H1 (cell line): ENCODE data around the gene UNC119. TPM values are rescaled to one million over a fixed set of nuclear protein-coding genes. Genes with fewer than 3 reads are reported as not detected.

ENCODE experiments used
- CTCF ChIA-PET: fragments of 300-600 bp; sonication (Branson Sonifier 250); formaldehyde crosslinking; loops from one replicate; lab custom pipeline; 2021; ENCODE audit not compliant: partially characterized antibody; lab: Charles Lee
- POLR2A ChIA-PET: fragments of 300-600 bp; sonication (Branson Sonifier 250); formaldehyde crosslinking; loops from one replicate; lab custom pipeline; 2021; ENCODE audit warnings: inconsistent platforms; ENCODE audit not compliant: partially characterized antibody; lab: Charles Lee
- DNase-seq, 2 experiments: peaks; one replicate each; pipeline versions ENCODE4 v3.0.0 to v3.0.0-alpha.2; 2010 to 2022; ENCODE audit warnings: low spot score in 2 of 2, low read depth in 1 of 2, mixed read lengths in 1 of 2
- FAIRE-seq: peaks from 2 replicates; lab custom pipeline; 2011; peaks lifted over from hg19 to GRCh38; lab: Jason Lieb, UNC
- H2AFZ ChIP-seq: 2 replicates; pipeline ENCODE4 v1.8.1; 2012; ENCODE audit warnings: low read length, inconsistent platforms
- H2AK5ac ChIP-seq: 2 replicates; pipeline ENCODE4 v1.6.1; 2013; ENCODE audit warnings: low read depth, low read length
- H2BK120ac ChIP-seq: replicated peaks from 2 replicates; pipeline ENCODE3; 2013; ENCODE audit warnings: low read depth, low read length, inconsistent platforms
- H2BK12ac ChIP-seq: 2 replicates; pipeline ENCODE4 v1.6.1; 2013; ENCODE audit warnings: low read depth, low read length
- H2BK15ac ChIP-seq: 2 replicates; pipeline ENCODE4 v1.6.1; 2013; ENCODE audit warnings: low read length
- H2BK20ac ChIP-seq: 2 replicates; pipeline ENCODE4 v1.6.1; 2013; ENCODE audit warnings: low read length
- H2BK5ac ChIP-seq: 2 replicates; pipeline ENCODE4 v1.6.1; 2013; ENCODE audit warnings: low read depth, low read length
- H3K14ac ChIP-seq: 2 replicates; pipeline ENCODE4 v1.6.1; 2013; ENCODE audit warnings: inconsistent platforms; ENCODE audit not compliant: insufficient read length
- H3K18ac ChIP-seq: 2 replicates; pipeline ENCODE4 v1.6.1; 2013; ENCODE audit warnings: low read length; ENCODE audit errors: extremely low read depth
- H3K23ac ChIP-seq: 2 replicates; pipeline ENCODE4 v1.6.1; 2013; ENCODE audit warnings: inconsistent platforms; ENCODE audit not compliant: insufficient read length
- H3K23me2 ChIP-seq: 2 replicates; pipeline ENCODE4 v1.6.1; 2013; ENCODE audit warnings: low read depth, low read length
- H3K27ac ChIP-seq: 2 replicates; pipeline ENCODE4 v1.6.1; 2011; ENCODE audit warnings: low read depth, low read length, inconsistent platforms
- H3K27me3 ChIP-seq, 4 experiments: replicated peaks in 1 of 4; 1 replicate in 1 of 4; 2 replicates in 3 of 4; pipeline versions ENCODE4 v1.6.1 to v1.8.1; 2011 to 2013; ENCODE audit warnings: low read length in 3 of 4, mild to moderate bottlenecking in 3 of 4, inconsistent platforms in 2 of 4, mixed read lengths in 2 of 4, moderate library complexity in 1 of 4; ENCODE audit not compliant: control insufficient read depth in 3 of 4, insufficient read depth in 3 of 4; ENCODE audit errors: extremely low read depth in 1 of 4
- H3K36me3 ChIP-seq, 4 experiments: 2 replicates each; pipeline versions ENCODE4 v1.6.1 to v1.8.1; 2011 to 2013; ENCODE audit warnings: mild to moderate bottlenecking in 4 of 4, low read length in 3 of 4, moderate library complexity in 2 of 4, control low read depth in 1 of 4, inconsistent platforms in 1 of 4; ENCODE audit not compliant: insufficient read depth in 4 of 4, control insufficient read depth in 2 of 4
- H3K4ac ChIP-seq: replicated peaks from 2 replicates; pipeline ENCODE3; 2013; ENCODE audit warnings: low read length, low read depth, mixed read lengths, inconsistent platforms; ENCODE audit not compliant: insufficient read length
- H3K4me1 ChIP-seq, 4 experiments: replicated peaks in 1 of 4; 1 replicate in 1 of 4; 2 replicates in 3 of 4; pipeline versions ENCODE4 v1.6.1 to v1.8.1; 2011 to 2013; ENCODE audit warnings: low read length in 3 of 4, inconsistent platforms in 2 of 4, mixed read lengths in 1 of 4; ENCODE audit not compliant: insufficient read depth in 4 of 4, control insufficient read depth in 3 of 4
- H3K4me2 ChIP-seq, 2 experiments: 2 replicates each; pipeline versions ENCODE4 v1.6.1 to v1.8.1; 2011 to 2013; ENCODE audit warnings: low read depth in 2 of 2, low read length in 2 of 2, control low read depth in 1 of 2, inconsistent platforms in 1 of 2, mild to moderate bottlenecking in 1 of 2; ENCODE audit not compliant: insufficient read depth in 1 of 2
- H3K4me3 ChIP-seq, 4 experiments: fragments of 200-600, 300-600 bp in 1 of 4; sonication (generic), shearing (Covaris generic), sonication (Bioruptor Twin) in 1 of 4; 2 replicates each; pipeline versions ENCODE4 v1.5.1 to v1.8.1; 2011 to 2016; ENCODE audit warnings: low read length in 4 of 4, low read depth in 3 of 4, control low read depth in 2 of 4, inconsistent platforms in 2 of 4, mild to moderate bottlenecking in 2 of 4, mixed read lengths in 1 of 4, moderate library complexity in 1 of 4; ENCODE audit not compliant: insufficient read depth in 2 of 4; ENCODE audit errors: extremely low read depth in 1 of 4
- H3K56ac ChIP-seq: replicated peaks from 2 replicates; pipeline ENCODE3; 2013; ENCODE audit warnings: low read depth, mild to moderate bottlenecking, mixed read lengths, low read length, inconsistent platforms; ENCODE audit not compliant: insufficient read length
- H3K79me1 ChIP-seq: 2 replicates; pipeline ENCODE4 v1.6.1; 2013; ENCODE audit warnings: low read depth, low read length, control low read depth
- H3K79me2 ChIP-seq, 2 experiments: 2 replicates each; pipeline versions ENCODE4 v1.6.1 to v1.8.1; 2012 to 2013; ENCODE audit warnings: low read length in 2 of 2, mild to moderate bottlenecking in 2 of 2, inconsistent platforms in 1 of 2; ENCODE audit not compliant: insufficient read depth in 2 of 2, control insufficient read depth in 1 of 2
- H3K9ac ChIP-seq, 4 experiments: replicated peaks in 1 of 4; 1 replicate in 1 of 4; 2 replicates in 3 of 4; pipeline versions ENCODE4 v1.6.1 to v1.8.1; 2011 to 2013; ENCODE audit warnings: low read depth in 3 of 4, low read length in 3 of 4, control low read depth in 2 of 4, mild to moderate bottlenecking in 2 of 4, moderate library complexity in 2 of 4, inconsistent platforms in 1 of 4; ENCODE audit errors: extremely low read depth in 1 of 4
- H3K9me3 ChIP-seq, 2 experiments: 2 replicates each; pipeline versions ENCODE4 v1.6.1 to v1.8.1; 2012 to 2013; ENCODE audit warnings: mild to moderate bottlenecking in 2 of 2, moderate library complexity in 2 of 2, control low read depth in 1 of 2, inconsistent platforms in 1 of 2, low read depth in 1 of 2, low read length in 1 of 2, mixed read lengths in 1 of 2; ENCODE audit not compliant: insufficient read depth in 2 of 2
- H4K20me1 ChIP-seq, 2 experiments: replicated peaks in 1 of 2; 2 replicates each; pipeline versions ENCODE3 to v1.8.1; 2011 to 2013; ENCODE audit warnings: inconsistent platforms in 2 of 2, low read length in 2 of 2, mild to moderate bottlenecking in 1 of 2; ENCODE audit not compliant: insufficient read depth in 2 of 2, control insufficient read depth in 1 of 2
- H4K5ac ChIP-seq: 2 replicates; pipeline ENCODE4 v1.6.1; 2013; ENCODE audit warnings: low read length, low read depth, mixed read lengths, inconsistent platforms; ENCODE audit not compliant: insufficient read length
- H4K8ac ChIP-seq: 2 replicates; pipeline ENCODE4 v1.8.0; 2013; ENCODE audit warnings: mild to moderate bottlenecking, moderate library complexity, low read length, inconsistent platforms; ENCODE audit not compliant: insufficient read depth; ENCODE audit errors: extremely low read depth
- H4K91ac ChIP-seq: replicated peaks from 2 replicates; pipeline ENCODE3; 2013; ENCODE audit warnings: low read length, mixed read lengths, inconsistent platforms; ENCODE audit not compliant: insufficient read length
- ASH2L ChIP-seq: fragments of 200-600, 300-600 bp; sonication (generic); IDR thresholded peaks from one replicate; pipeline ENCODE4 v1.7.1; 2017; ENCODE audit warnings: low read length
- CBX8 ChIP-seq: fragments of 300-800, 300-1000 bp; sonication (generic); IDR thresholded peaks from 2 replicates; pipeline ENCODE4 v1.7.1; 2016; ENCODE audit warnings: low read depth, low read length, borderline replicate concordance
- EGR1 ChIP-seq: IDR thresholded peaks from 2 replicates; pipeline ENCODE4 v1.6.1; 2011; ENCODE audit warnings: low read depth, low read length, borderline replicate concordance
- EZH2 ChIP-seq: fragments of 200-600 bp; sonication (generic); IDR thresholded peaks from 2 replicates; pipeline ENCODE4 v1.7.1; 2012; ENCODE audit warnings: low read depth, mild to moderate bottlenecking, moderate library complexity, low read length, inconsistent platforms; ENCODE audit not compliant: severe bottlenecking
- JUN ChIP-seq: IDR thresholded peaks from 2 replicates; pipeline ENCODE4 v1.6.1; 2011; ENCODE audit warnings: low read depth, mild to moderate bottlenecking, improper control_type of control experiment, low read length
- MAX ChIP-seq: IDR thresholded peaks from 2 replicates; pipeline ENCODE4 v1.6.1; 2012; ENCODE audit warnings: inconsistent platforms
- POLR2A ChIP-seq, 2 experiments: IDR thresholded peaks; 1 replicate in 1 of 2; 2 replicates in 1 of 2; pipeline ENCODE4 v1.6.1; 2011; ENCODE audit warnings: low read depth in 2 of 2, low read length in 2 of 2, mild to moderate bottlenecking in 2 of 2; ENCODE audit errors: control extremely low read depth in 1 of 2
- RFX5 ChIP-seq: IDR thresholded peaks from 2 replicates; pipeline ENCODE4 v1.6.1; 2011; ENCODE audit warnings: low read depth, low read length, improper control_type of control experiment, borderline replicate concordance
- SIN3A ChIP-seq, 2 experiments: IDR thresholded peaks in 1 of 2; conservative IDR thresholded peaks in 1 of 2; 2 replicates each; pipeline ENCODE4 v1.6.1; 2011 to 2012; ENCODE audit warnings: low read length in 2 of 2, improper control_type of control experiment in 1 of 2, low read depth in 1 of 2, mild to moderate bottlenecking in 1 of 2
- SIRT6 ChIP-seq: IDR thresholded peaks from one replicate; pipeline ENCODE4 v1.7.1; 2012; ENCODE audit warnings: low read length, inconsistent platforms
- SP1 ChIP-seq: IDR thresholded peaks from 2 replicates; pipeline ENCODE4 v1.6.1; 2011; ENCODE audit warnings: low read depth, low read length
- SP4 ChIP-seq: IDR thresholded peaks from 2 replicates; pipeline ENCODE4 v1.6.1; 2012; ENCODE audit warnings: low read length, inconsistent platforms
- SUZ12 ChIP-seq: fragments of 200-600 bp; sonication (generic); IDR thresholded peaks from 2 replicates; pipeline ENCODE4 v1.6.1; 2012; ENCODE audit warnings: mild to moderate bottlenecking, inconsistent platforms, low read length, moderate library complexity, mixed read lengths
- WGBS, 2 experiments: shearing (Covaris generic) in 1 of 2; methylation state at CpG; one replicate each; pipeline versions ENCODE4 v1.1.6 to v1.1.7; 2013 to 2015; ENCODE audit warnings: low lambda C conversion rate in 2 of 2, mixed read lengths in 2 of 2, inconsistent platforms in 1 of 2, low coverage in 1 of 2, missing lambda C conversion rate in 1 of 2; ENCODE audit not compliant: insufficient replicate concordance in 2 of 2, insufficient coverage in 1 of 2, insufficient read length in 1 of 2; ENCODE audit errors: extremely low coverage in 1 of 2, missing lambda C conversion rate in 1 of 2; 5-methylcytosine and 5-hydroxymethylcytosine counted together
- polyA plus RNA-seq, 7 experiments: library from polyadenylated mRNA; depleted of rRNA in 3 of 7; stranded (reverse) in 5 of 7; unstranded in 2 of 7; fragments of >200 nt in 5 of 7; fragments of 200-250 nt in 2 of 7; gene quantifications; 1 replicate in 5 of 7; 2 replicates in 1 of 7; 4 replicates in 1 of 7; pipeline versions ENCODE4 v1.2.1 to v1.2.3, GENCODE V29; 2011 to 2013; ENCODE audit warnings: missing spikeins in 2 of 7, mixed read lengths in 2 of 7
- total RNA-seq: library from RNA; stranded (reverse); fragmentation: NEBNext Ultra II Directional; extraction: Animal tissue kit (Norgen Biotek cat#: 25700); gene quantifications from 2 replicates; pipeline ENCODE4 v1.2.1, GENCODE V29; 2021

The UNC119 gene
- total and polyA plus RNA-seq, 2 of the 8 experiments (the other 6 are each of a cell fraction or from before 2014, with no cell fraction given), result 43.5 to 94.4 TPM

GRCh38 chr17:28500712-28501379 is 51.6 kb downstream of the UNC119 start:
- Histone ChIP-seq H3K9ac (no peak overlapping the region), H3K4me2 (no peak overlapping the region), H3K27me3 (no peaks in the 10 kb centered on the region), H3K23me2 (no peaks in the 10 kb centered on the region), H3K56ac (no peak overlapping the region), H2BK5ac (peak overlapping the region; percentile 35; the same call in 1 of the 2 replicates), H2BK120ac (no peak overlapping the region), H2BK20ac (peak overlapping the region; percentile 90), H4K5ac (peak overlapping the region; percentile 15), H4K8ac (peak overlapping the region; percentile 28; the same call in 1 of the 2 replicates), H3K79me1 (no peaks in the 10 kb centered on the region), H3K4ac (peak overlapping the region; percentile 60), H2BK12ac (peak overlapping the region; percentile 27; the same call in 1 of the 2 replicates), H3K23ac (no peak overlapping the region), H3K9me3 (no peaks in the 10 kb centered on the region), H3K14ac (no peak overlapping the region), H3K18ac (no peak overlapping the region), H4K91ac (peak overlapping the region; percentile 10), H3K4me1 (peaks cover 0 to 34% (median 9%) of the 10 kb centered on the region in 4 experiments; a peak in 6 of 7 replicates), H3K4me3 (no peak overlapping the region), H2AFZ (no peak overlapping the region), H4K20me1 (no peaks in the 10 kb centered on the region), H3K79me2 (no peaks in the 10 kb centered on the region), H2BK15ac (no peak overlapping the region; the same call in 1 of the 2 replicates), H2AK5ac (0 out of 2 replicates have a peak overlapping the region, but pooled peaks have one; percentile 76), H3K27ac (no peak overlapping the region), H3K36me3 (no peaks in the 10 kb centered on the region)
- FAIRE-seq (no peak), DNase-seq (no peak)
- ChIA-PET CTCF (interaction anchor here (0.6 to 21.4 kb wide), 4 partner anchors 10 to 88 kb away, joined by 3 to 547 read pairs (median 12); no protein-coding TSS in a partner anchor), POLR2A (interaction anchor here (0.6 to 1.1 kb wide), 2 partner anchors 20 to 220 kb away, joined by 3 read pairs; no protein-coding TSS in a partner anchor)
- 76% methylated on average over 13 of the region's 13 CpGs; no CpG with 5 or more reads in 1 of the 2 experiments for WGBS, 2 experiments
- TF ChIP-seq SIRT6, result no peak
- TF ChIP-seq SIN3A (conservative IDR thresholded peaks at IDR 0.05 in 1 of 2, IDR thresholded peaks at IDR 0.05 in 1 of 2; ENCODE audit: low read depth in 1 of 2, low read length in 2 of 2), result no peak
- no peak for TF ChIP-seq SP1
- no peak for TF ChIP-seq MAX
- no peak for TF ChIP-seq CBX8
- no peak for TF ChIP-seq POLR2A (IDR thresholded peaks at IDR 0.05; ENCODE audit: control extremely low read depth in 1 of 2, low read depth in 2 of 2, low read length in 2 of 2)
- TF ChIP-seq EGR1, result no peak
- no peak for TF ChIP-seq RFX5
- TF ChIP-seq EZH2, result no peak
- no peak for TF ChIP-seq SUZ12
- TF ChIP-seq JUN, result no peak
- TF ChIP-seq ASH2L, result no peak
- no peak for TF ChIP-seq SP4
